Uterus (tissue), 4 donors: ENCODE data around the gene ALS2CL. TPM values are rescaled to one million over a fixed set of nuclear protein-coding genes. Genes with fewer than 3 reads are reported as not detected.

Experiments
- DNase-seq, 2 donors: peaks; one replicate each; pipeline ENCODE4 v3.0.0-alpha.2; 2019 to 2020
- H3K27ac ChIP-seq, 2 donors: fragments of 200-600 bp; sonication (generic); 1 replicate in 1 of 2; 2 replicates in 1 of 2; pipeline ENCODE4 v1.5.1; 2016 to 2018
- H3K27me3 ChIP-seq, 2 donors: fragments of 200-600 bp; sonication (generic); one replicate each; pipeline ENCODE4 v1.5.1; 2018 to 2019; ENCODE audit warnings: control low read depth in 1 of 2
- H3K36me3 ChIP-seq, 2 donors: fragments of 200-600 bp; sonication (generic); one replicate each; pipeline ENCODE4 v1.5.1; 2019; ENCODE audit warnings: control low read depth in 1 of 2
- H3K4me1 ChIP-seq, 2 donors: fragments of 200-600 bp; sonication (generic); one replicate each; pipeline ENCODE4 v1.5.1; 2018 to 2019; ENCODE audit warnings: control low read depth in 1 of 2
- H3K4me3 ChIP-seq, 2 donors: fragments of 200-600 bp; sonication (generic); 1 replicate in 1 of 2; 2 replicates in 1 of 2; pipeline ENCODE4 v1.5.1; 2018 to 2019; ENCODE audit warnings: mild to moderate bottlenecking in 1 of 2
- H3K9me3 ChIP-seq, 2 donors: fragments of 200-600 bp; sonication (generic); one replicate each; pipeline ENCODE4 v1.5.1; 2019; ENCODE audit warnings: control low read depth in 1 of 2
- POLR2A ChIP-seq, 2 donors: fragments of 450-650 bp; IDR thresholded peaks; one replicate each; pipeline ENCODE4 v1.6.1; 2016; ENCODE audit warnings: antibody characterized with exemption in 2 of 2, mild to moderate bottlenecking in 1 of 2, moderate library complexity in 1 of 2
- intact Hi-C: fragments of 100-400 bp; cut with DNase I; formaldehyde crosslinking; loops from one replicate; pipeline ENCODE4 v1.15.1; 2023; ENCODE audit warnings: low total_unique reads
- total RNA-seq, 4 donors: library from RNA; depleted of rRNA in 3 of 4; stranded (reverse); fragments of >200 nt in 3 of 4; gene quantifications; one replicate each; pipeline versions ENCODE4 v1.1.0 to v1.2.4, GENCODE V29; 2014 to 2023
- TF ChIP-seq, protein P1 (sequence below), 4 experiments: fragments of 200-600 bp in 2 of 4; fragments of 450-650 bp in 2 of 4; sonication (generic) in 2 of 4; IDR thresholded peaks; one replicate each; pipeline ENCODE4 v1.5.1; 2016 to 2019; ENCODE audit warnings: antibody characterized with exemption in 4 of 4, mild to moderate bottlenecking in 2 of 4, moderate library complexity in 1 of 4
- donor health status: DM: yes; HTN: yes; CAD: no.

The ALS2CL gene
- total RNA-seq, 4 donors from 2014 or later: 15.7 to 75.3 (median 31.5) TPM

DNA sequence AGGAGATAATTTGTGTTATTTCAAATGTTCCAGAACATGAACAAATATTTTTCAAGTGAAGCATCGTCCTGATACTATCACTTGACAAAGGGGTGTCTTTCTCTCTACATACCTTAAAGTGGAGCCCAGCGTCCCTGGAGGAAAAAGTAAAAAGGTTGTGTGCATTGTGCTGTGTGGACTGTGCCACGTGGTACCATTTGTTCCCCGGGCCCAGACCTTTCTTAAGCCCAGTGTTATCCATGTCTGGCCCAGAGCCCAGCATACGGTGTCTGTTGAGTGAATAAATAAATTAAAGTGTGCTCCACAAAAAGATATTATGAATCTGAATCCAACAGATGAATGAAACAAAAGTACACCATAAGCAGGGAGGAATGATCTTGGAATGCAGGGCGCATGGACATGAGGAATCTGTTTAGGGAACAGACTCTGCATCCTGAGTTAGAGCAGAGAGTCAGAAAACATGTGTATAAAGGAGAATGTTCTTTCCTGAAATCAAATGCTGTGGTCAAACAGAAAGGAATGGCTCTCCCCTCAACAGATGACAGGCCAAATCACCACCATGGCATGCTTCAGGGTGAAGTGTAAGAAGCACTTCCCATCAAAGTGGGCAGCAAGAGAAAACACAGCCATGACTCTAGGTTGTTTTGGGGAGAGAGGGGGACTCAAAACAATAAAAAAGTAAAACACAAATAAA, 32.3 kb upstream of the ALS2CL start:
- no peaks in the 10 kb centered on the region for H3K27me3 ChIP-seq
- H3K4me3 ChIP-seq: no peak overlapping the region
- H3K27ac ChIP-seq: peak overlapping the region; percentile 12 to 55
- no peaks in the 10 kb centered on the region for H3K9me3 ChIP-seq
- no peaks in the 10 kb centered on the region for H3K36me3 ChIP-seq
- DNase-seq: no peak
- no peak for TF ChIP-seq POLR2A (IDR thresholded peaks at IDR 0.05)
- TF ChIP-seq, protein P1, sequence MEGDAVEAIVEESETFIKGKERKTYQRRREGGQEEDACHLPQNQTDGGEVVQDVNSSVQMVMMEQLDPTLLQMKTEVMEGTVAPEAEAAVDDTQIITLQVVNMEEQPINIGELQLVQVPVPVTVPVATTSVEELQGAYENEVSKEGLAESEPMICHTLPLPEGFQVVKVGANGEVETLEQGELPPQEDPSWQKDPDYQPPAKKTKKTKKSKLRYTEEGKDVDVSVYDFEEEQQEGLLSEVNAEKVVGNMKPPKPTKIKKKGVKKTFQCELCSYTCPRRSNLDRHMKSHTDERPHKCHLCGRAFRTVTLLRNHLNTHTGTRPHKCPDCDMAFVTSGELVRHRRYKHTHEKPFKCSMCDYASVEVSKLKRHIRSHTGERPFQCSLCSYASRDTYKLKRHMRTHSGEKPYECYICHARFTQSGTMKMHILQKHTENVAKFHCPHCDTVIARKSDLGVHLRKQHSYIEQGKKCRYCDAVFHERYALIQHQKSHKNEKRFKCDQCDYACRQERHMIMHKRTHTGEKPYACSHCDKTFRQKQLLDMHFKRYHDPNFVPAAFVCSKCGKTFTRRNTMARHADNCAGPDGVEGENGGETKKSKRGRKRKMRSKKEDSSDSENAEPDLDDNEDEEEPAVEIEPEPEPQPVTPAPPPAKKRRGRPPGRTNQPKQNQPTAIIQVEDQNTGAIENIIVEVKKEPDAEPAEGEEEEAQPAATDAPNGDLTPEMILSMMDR (IDR thresholded peaks at IDR 0.05): no peak
- intact Hi-C loops: no loop called here
- H3K4me1 ChIP-seq: no peaks in the 10 kb centered on the region

DNA sequence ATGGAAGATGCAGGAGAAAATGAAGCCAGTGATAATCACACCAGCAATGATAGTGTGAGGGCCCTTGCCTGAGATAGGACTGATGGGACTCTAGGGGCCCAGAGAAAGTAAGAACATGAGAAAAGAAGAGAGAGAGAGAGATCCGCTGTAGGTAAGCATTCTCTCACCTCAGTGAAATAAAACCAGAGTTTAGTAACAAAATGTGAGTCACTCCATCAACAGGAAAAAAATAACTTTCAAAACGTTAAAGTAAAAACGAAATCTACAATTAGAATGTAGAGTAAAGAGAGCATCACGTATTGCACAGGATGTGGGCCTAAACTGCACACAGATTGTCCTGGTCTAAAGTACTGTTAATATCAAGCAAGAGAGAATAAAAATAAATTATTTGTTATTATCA, 30.9 kb upstream of the ALS2CL start:
- H3K9me3 ChIP-seq: no peaks in the 10 kb centered on the region
- no peaks in the 10 kb centered on the region for H3K4me1 ChIP-seq
- H3K27ac ChIP-seq: no peak overlapping the region
- no peak for TF ChIP-seq POLR2A (IDR thresholded peaks at IDR 0.05)
- TF ChIP-seq, protein P1 (IDR thresholded peaks at IDR 0.05): no peak
- H3K4me3 ChIP-seq: no peak overlapping the region
- DNase-seq: no peak
- no peaks in the 10 kb centered on the region for H3K36me3 ChIP-seq
- H3K27me3 ChIP-seq: no peaks in the 10 kb centered on the region
- intact Hi-C loops: no loop called here

DNA sequence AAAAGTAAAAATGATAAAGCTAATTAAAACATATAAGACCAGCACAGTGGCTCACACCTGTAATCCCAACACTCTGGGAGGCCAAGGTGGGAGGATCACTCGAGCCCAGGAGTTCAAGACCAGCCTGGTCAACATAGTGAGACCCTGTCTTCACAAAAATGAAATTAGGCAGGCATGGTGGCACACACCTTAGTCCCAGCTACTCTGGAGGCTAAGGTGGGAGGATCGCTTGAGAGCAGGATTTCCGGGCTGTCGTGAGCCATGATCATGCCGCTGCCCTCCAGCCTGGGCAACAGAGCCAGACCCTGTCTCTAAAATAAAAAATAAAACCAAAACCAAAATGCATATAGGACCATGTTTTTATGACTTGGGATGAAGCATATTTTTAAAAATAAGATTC, 29.0 kb upstream of the ALS2CL start:
- Histone ChIP-seq H3K4me3 (no peak overlapping the region), H3K9me3 (no peaks in the 10 kb centered on the region), H3K4me1 (no peaks in the 10 kb centered on the region), H3K27ac (no peak overlapping the region), H3K27me3 (no peaks in the 10 kb centered on the region), H3K36me3 (no peaks in the 10 kb centered on the region)
- intact Hi-C loops: no loop called here
- TF ChIP-seq, protein P1 (IDR thresholded peaks at IDR 0.05): no peak
- TF ChIP-seq POLR2A (IDR thresholded peaks at IDR 0.05): no peak
- DNase-seq: no peak

DNA sequence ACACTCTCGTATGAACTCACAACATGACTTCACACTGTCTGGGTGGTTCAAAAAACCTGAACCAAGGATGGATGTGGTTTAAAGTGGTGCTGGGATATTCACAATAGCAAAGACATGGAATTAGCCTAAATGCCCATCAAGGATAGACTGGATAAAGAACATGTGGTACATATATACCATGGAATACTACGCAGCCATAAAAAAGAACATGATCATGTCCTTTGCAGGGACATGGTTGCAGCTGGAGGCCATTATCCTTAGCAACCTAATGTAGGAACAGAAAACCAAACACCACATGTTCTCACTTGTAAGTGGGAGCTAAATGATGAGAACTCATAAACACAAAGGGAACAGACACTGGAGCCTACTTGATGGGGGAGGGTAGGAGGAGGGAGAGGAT, 27.5 kb upstream of the ALS2CL start:
- H3K27ac ChIP-seq: no peak overlapping the region
- H3K27me3 ChIP-seq: no peaks in the 10 kb centered on the region
- H3K36me3 ChIP-seq: no peaks in the 10 kb centered on the region
- H3K4me3 ChIP-seq: no peak overlapping the region
- no peaks in the 10 kb centered on the region for H3K9me3 ChIP-seq
- no peaks in the 10 kb centered on the region for H3K4me1 ChIP-seq
- no peak for DNase-seq
- intact Hi-C loops: no loop called here
- TF ChIP-seq POLR2A (IDR thresholded peaks at IDR 0.05): no peak
- TF ChIP-seq, protein P1 (IDR thresholded peaks at IDR 0.05): no peak

DNA sequence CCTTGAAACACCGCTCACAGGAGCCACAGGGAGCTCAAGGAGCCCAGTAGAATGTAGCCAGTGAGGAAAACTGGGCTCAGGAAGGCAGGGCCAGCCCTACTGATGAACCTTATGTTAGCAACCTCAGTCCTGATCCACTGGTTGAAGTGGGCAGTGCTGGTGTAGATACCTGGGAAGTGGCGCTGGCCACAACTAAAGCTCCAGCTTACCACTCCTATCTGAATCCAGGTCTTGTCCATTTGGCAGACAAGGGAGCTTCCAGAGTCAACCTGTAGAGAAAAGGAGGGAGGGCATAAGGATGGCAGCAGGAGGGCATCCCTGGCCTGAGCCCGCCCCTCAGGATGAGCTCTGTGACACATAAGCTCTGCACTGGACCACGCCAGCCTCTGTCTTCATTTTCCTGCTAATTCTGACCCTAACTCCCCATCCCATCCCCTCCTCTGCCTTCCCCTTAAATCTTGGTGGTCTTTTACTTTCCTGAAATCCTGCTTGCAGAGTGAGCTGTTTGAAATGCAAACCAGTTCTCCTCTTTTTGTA, 26.3 kb upstream of the ALS2CL start:
- TF ChIP-seq POLR2A (IDR thresholded peaks at IDR 0.05): no peak
- TF ChIP-seq, protein P1 (IDR thresholded peaks at IDR 0.05): no peak
- Histone ChIP-seq H3K9me3 (no peaks in the 10 kb centered on the region), H3K36me3 (no peaks in the 10 kb centered on the region), H3K27me3 (no peaks in the 10 kb centered on the region), H3K4me1 (no peaks in the 10 kb centered on the region), H3K4me3 (no peak overlapping the region), H3K27ac (no peak overlapping the region)
- DNase-seq: no peak
- intact Hi-C loops: no loop called here
